Measurements from ENCODE around the gene VRK2.

Gene VRK2

GRCh38 chr2:58027029-58027428 lies 19.6 kb upstream of the VRK2 start:
- ChIA-PET POLR2A (no interaction called here), CTCF (no interaction called here)
- TF ChIP-seq, protein P1, sequence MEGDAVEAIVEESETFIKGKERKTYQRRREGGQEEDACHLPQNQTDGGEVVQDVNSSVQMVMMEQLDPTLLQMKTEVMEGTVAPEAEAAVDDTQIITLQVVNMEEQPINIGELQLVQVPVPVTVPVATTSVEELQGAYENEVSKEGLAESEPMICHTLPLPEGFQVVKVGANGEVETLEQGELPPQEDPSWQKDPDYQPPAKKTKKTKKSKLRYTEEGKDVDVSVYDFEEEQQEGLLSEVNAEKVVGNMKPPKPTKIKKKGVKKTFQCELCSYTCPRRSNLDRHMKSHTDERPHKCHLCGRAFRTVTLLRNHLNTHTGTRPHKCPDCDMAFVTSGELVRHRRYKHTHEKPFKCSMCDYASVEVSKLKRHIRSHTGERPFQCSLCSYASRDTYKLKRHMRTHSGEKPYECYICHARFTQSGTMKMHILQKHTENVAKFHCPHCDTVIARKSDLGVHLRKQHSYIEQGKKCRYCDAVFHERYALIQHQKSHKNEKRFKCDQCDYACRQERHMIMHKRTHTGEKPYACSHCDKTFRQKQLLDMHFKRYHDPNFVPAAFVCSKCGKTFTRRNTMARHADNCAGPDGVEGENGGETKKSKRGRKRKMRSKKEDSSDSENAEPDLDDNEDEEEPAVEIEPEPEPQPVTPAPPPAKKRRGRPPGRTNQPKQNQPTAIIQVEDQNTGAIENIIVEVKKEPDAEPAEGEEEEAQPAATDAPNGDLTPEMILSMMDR (IDR thresholded peaks at IDR 0.05; ENCODE audit: control extremely low read depth, extremely low read depth, low read depth, missing control alignments) = no peak
- DNase-seq (ENCODE audit: extremely low spot score) = no peak

GRCh38 chr2:58030771-58031170 lies 15.8 kb upstream of the VRK2 start:
- POLR2A ChIA-PET = no interaction called here
- TF ChIP-seq, protein P1 (IDR thresholded peaks at IDR 0.05; ENCODE audit: control extremely low read depth, extremely low read depth, low read depth, missing control alignments) = no peak
- DNase-seq (ENCODE audit: extremely low spot score) = no peak
- CTCF ChIA-PET = no interaction called here

DNA sequence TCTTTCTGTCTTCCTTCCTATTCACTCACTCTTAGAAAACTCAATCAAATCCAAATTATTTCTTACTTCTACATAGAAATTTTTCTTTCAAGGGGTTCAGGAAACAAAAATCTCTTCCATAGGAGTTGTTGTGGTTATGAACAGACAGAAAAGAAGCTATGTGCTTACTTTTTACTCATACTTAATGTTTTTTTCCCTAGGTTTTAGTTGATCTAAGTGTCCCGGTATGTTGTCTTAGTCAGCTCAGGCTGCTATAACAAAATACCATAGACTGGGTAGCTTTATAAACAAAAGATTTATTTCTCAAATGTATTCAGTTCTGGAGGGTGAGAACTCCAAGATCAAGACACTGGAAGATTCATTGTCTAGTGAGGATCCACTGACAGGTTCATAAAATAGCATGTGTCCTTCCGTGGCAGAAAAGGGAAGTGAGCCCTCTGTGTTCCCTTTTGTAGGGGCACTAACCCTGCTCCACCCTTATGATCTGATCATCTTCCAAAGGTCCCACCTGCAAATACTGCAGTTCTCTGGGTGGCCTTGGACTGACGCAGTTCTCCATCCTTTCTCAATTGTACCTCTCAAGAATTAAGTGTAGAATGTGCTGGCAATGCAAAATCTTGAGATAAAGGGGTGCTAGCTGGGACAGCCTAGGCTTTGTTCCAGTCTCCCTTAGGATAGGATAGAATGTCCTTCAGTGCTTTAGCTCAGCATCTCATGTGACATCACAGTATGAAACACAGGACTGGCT lies 14.4 kb upstream of the VRK2 start:
- DNase-seq (ENCODE audit: extremely low spot score) = no peak
- TF ChIP-seq, protein P1 (IDR thresholded peaks at IDR 0.05; ENCODE audit: control extremely low read depth, extremely low read depth, low read depth, missing control alignments) = no peak
- CTCF ChIA-PET = interaction anchor here (1.7 to 2.0 kb wide), 2 partner anchors 15 to 20 kb away, joined by 4 to 5 read pairs; no protein-coding TSS in a partner anchor
- POLR2A ChIA-PET = no interaction called here

- DNase-seq (ENCODE audit: extremely low spot score) = no peak
Measured at GRCh38 chr2:58032764-58033080, 13.9 kb upstream of the VRK2 start.

DNA sequence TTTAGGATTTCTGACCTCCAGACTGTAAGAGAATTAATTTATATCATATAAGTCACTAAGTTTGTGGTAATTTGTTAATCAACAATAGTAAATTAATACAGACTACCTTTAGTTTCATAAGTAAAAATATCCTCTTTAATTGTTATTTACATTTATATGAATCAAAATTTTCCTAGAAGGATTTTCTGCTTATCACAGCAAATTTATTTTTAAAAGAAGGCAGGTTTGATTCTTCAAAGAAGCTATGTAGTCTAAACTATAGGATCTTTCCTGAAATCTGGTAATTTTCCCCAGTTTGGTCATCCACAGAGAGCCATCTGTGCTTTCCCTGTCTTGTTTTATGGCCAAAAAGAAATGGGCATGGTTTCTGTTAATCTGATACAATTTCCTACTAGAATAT lies 13.1 kb upstream of the VRK2 start:
- TF ChIP-seq, protein P1 (IDR thresholded peaks at IDR 0.05; ENCODE audit: control extremely low read depth, extremely low read depth, low read depth, missing control alignments) = no peak
- POLR2A ChIA-PET = no interaction called here
- CTCF ChIA-PET = interaction anchor here (1.1 to 1.7 kb wide), 2 partner anchors 13 to 22 kb away, joined by 4 read pairs; partner anchors contain the start of gene VRK2
- DNase-seq (ENCODE audit: extremely low spot score) = no peak

More at GRCh38 chr2:58032764-58033080, 13.9 kb upstream of the VRK2 start:
- TF ChIP-seq, protein P1 (IDR thresholded peaks at IDR 0.05; ENCODE audit: control extremely low read depth, extremely low read depth, low read depth, missing control alignments) = no peak
- ChIA-PET CTCF (interaction anchor here (1.7 to 2.0 kb wide), 2 partner anchors 15 to 21 kb away, joined by 4 to 5 read pairs; no protein-coding TSS in a partner anchor), POLR2A (no interaction called here)

DNA sequence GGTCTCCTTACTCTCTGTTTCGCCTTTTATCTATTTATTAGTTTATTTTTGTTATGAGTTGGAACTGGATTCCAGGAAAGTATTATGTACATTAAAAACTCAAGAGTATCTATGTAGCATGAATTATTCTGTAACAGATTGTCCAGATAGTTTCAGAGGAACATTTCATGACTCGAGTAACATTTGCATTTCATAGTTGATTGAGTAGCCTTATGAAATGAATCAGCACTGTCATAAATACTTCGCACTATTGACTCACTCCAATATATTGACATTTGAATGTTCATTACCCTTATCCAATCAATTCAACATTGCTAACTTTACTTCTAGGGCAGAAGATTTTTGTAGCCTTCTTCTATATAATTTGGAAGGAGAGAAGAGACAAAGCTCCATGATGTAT lies 11.3 kb upstream of the VRK2 start:
- TF ChIP-seq, protein P1 (IDR thresholded peaks at IDR 0.05; ENCODE audit: control extremely low read depth, extremely low read depth, low read depth, missing control alignments) = no peak
- ChIA-PET POLR2A (no interaction called here), CTCF (interaction anchor here (1.2 kb wide), 1 partner anchor 11 kb away, joined by 3 read pairs; the partner anchor contains the start of gene VRK2)
- no peak for DNase-seq (ENCODE audit: extremely low spot score)

Measured in GM10248 (cell line).